A549 (cell line): ENCODE data around the gene YIPF1.

Experiments used
- CHD4 ChIP-seq: fragments of 200-600 bp; sonication (generic); IDR thresholded peaks from 2 replicates; pipeline ENCODE4 v1.6.1; 2016; ENCODE audit warnings: antibody characterized with exemption, mild to moderate bottlenecking, borderline replicate concordance
- POLR2A ChIP-seq: IDR thresholded peaks from 2 replicates; pipeline ENCODE4 v1.6.1; 2012; ENCODE audit warnings: mild to moderate bottlenecking, low read length
- TF ChIP-seq, protein P1 (sequence below): fragments of >200 bp; sonication (Bioruptor Twin); formaldehyde crosslinking; IDR thresholded peaks from 3 replicates; pipeline ENCODE4 v1.5.1; 2016

DNA sequence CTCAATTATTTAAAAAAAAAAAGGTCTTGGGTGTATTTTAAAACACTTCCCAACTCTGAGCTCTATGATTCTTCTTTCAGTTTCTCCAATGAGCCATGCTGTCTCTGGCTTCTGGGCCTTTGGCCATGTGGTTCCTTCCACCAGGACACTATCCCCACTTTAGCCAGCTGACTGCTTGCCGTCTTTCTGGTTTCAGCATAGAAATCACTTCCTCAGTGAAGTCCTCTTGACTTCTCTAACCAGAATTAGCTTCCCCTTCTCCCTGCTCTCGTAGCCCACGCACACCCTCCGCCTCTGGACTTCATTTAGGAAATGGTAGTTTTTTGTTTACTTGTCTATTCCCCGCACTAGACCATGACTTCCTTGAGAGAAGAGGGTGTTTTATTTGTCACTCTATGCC is 3.3 kb upstream of the YIPF1 start:
- TF ChIP-seq, protein P1, sequence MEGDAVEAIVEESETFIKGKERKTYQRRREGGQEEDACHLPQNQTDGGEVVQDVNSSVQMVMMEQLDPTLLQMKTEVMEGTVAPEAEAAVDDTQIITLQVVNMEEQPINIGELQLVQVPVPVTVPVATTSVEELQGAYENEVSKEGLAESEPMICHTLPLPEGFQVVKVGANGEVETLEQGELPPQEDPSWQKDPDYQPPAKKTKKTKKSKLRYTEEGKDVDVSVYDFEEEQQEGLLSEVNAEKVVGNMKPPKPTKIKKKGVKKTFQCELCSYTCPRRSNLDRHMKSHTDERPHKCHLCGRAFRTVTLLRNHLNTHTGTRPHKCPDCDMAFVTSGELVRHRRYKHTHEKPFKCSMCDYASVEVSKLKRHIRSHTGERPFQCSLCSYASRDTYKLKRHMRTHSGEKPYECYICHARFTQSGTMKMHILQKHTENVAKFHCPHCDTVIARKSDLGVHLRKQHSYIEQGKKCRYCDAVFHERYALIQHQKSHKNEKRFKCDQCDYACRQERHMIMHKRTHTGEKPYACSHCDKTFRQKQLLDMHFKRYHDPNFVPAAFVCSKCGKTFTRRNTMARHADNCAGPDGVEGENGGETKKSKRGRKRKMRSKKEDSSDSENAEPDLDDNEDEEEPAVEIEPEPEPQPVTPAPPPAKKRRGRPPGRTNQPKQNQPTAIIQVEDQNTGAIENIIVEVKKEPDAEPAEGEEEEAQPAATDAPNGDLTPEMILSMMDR: no peak
- TF ChIP-seq CHD4: no peak
- no peak for TF ChIP-seq POLR2A
